Mammary epithelial cell (primary cell): ENCODE data around the gene ABAT.

Source experiments
- CTCF ChIP-seq, 2 donors: IDR thresholded peaks in 1 of 2; conservative IDR thresholded peaks in 1 of 2; 2 replicates each; pipeline ENCODE4 v1.5.1; 2011 to 2012; ENCODE audit warnings: inconsistent platforms in 2 of 2, low read length in 2 of 2, mild to moderate bottlenecking in 2 of 2, control low read depth in 1 of 2, low read depth in 1 of 2; ENCODE audit not compliant: insufficient read depth in 1 of 2; ENCODE audit errors: extremely low read depth in 1 of 2
- EZH2 ChIP-seq: IDR thresholded peaks from 2 replicates; pipeline ENCODE4 v1.6.1; 2012; ENCODE audit warnings: low read length, inconsistent platforms, borderline replicate concordance

- TF ChIP-seq CTCF (conservative IDR thresholded peaks at IDR 0.05 in 1 of 2, IDR thresholded peaks at IDR 0.05 in 1 of 2; ENCODE audit: extremely low read depth in 1 of 2, insufficient read depth in 1 of 2, low read depth in 1 of 2, low read length in 2 of 2) (peak; percentile 54 to 84), EZH2 (no peak)
Observed at GRCh38 chr16:8660841-8661301, 13.5 kb upstream of the ABAT start.
